HepG2 (cell line): Measurements from ENCODE around the gene CNOT6.

Experiments
- FOSL2 ChIP-seq: sonication (generic); formaldehyde crosslinking; IDR thresholded peaks from 2 replicates; pipeline ENCODE4 v1.4.0; 2020; ENCODE audit warnings: missing genetic modification reagents
- ISL2 ChIP-seq: sonication (generic); formaldehyde crosslinking; IDR thresholded peaks from 2 replicates; pipeline ENCODE4 v1.5.0; 2020; ENCODE audit warnings: missing genetic modification reagents
- MYC ChIP-seq: sonication (generic); formaldehyde crosslinking; IDR thresholded peaks from 2 replicates; pipeline ENCODE4 v1.9.0; 2021; ENCODE audit warnings: missing genetic modification reagents, borderline replicate concordance
- POLR2AphosphoS5 ChIP-seq: IDR thresholded peaks from 2 replicates; pipeline ENCODE4 v1.6.1; 2012; ENCODE audit warnings: low read depth, low read length
- ZNF777 ChIP-seq: sonication (generic); formaldehyde crosslinking; IDR thresholded peaks from 2 replicates; pipeline ENCODE4 v1.4.0; 2020; ENCODE audit warnings: missing genetic modification reagents
- TF ChIP-seq, protein P1 (sequence below): sonication (generic); formaldehyde crosslinking; IDR thresholded peaks from 2 replicates; pipeline ENCODE4 v1.5.0; 2020; ENCODE audit warnings: mild to moderate bottlenecking, missing genetic modification reagents, moderate library complexity

DNA sequence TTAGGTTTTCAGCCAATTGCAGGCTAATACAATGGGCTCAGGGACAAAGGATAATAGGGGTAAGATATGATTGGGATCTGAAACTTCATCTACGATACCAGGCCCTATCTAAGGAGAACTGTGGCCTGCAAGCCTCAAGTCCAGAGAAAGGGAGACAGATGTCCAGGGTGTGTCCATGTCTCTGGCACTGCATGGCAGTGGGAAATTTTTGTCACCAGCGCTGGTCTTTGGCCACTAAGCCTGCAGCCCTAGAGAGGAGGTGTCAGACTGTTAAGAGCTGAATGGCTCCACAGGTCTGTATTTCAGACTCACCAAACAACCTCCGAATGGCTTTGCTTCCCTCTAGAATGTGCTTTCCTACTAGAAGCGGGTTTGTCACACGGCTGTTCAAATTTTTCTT is 6.6 kb upstream of the CNOT6 start:
- TF ChIP-seq, protein P1, sequence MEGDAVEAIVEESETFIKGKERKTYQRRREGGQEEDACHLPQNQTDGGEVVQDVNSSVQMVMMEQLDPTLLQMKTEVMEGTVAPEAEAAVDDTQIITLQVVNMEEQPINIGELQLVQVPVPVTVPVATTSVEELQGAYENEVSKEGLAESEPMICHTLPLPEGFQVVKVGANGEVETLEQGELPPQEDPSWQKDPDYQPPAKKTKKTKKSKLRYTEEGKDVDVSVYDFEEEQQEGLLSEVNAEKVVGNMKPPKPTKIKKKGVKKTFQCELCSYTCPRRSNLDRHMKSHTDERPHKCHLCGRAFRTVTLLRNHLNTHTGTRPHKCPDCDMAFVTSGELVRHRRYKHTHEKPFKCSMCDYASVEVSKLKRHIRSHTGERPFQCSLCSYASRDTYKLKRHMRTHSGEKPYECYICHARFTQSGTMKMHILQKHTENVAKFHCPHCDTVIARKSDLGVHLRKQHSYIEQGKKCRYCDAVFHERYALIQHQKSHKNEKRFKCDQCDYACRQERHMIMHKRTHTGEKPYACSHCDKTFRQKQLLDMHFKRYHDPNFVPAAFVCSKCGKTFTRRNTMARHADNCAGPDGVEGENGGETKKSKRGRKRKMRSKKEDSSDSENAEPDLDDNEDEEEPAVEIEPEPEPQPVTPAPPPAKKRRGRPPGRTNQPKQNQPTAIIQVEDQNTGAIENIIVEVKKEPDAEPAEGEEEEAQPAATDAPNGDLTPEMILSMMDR = no peak
- TF ChIP-seq ISL2 (CRISPR knock-in tag) = no peak
- no peak for TF ChIP-seq POLR2AphosphoS5
- no peak for TF ChIP-seq MYC
- TF ChIP-seq ZNF777 = no peak
- no peak for TF ChIP-seq FOSL2 (CRISPR knock-in tag)
